GM19463 (cell line): Measurements from ENCODE around the gene FOXO3.
"Not testable (repeated sequence)": the region's sequence is repeated elsewhere in the genome, so short reads cannot be mapped to it uniquely, and the experiment has no call there.

Experiments
- ATAC-seq: cut with Tn5 transposase; IDR thresholded peaks from one replicate; pipeline ENCODE4 v1.9.1; 2021; ENCODE audit warnings: mild to moderate bottlenecking, moderate library complexity; ENCODE audit not compliant: unreplicated experiment

The FOXO3 gene

GRCh38 chr6:108655806-108656651, 95.3 kb downstream of the FOXO3 start:
- no peak for ATAC-seq

- ATAC-seq, result no peak
Observed at GRCh38 chr6:108656836-108657235, 96.1 kb downstream of the FOXO3 start.

GRCh38 chr6:108658174-108658573, 97.5 kb downstream of the FOXO3 start:
- ATAC-seq, result no peak

GRCh38 chr6:108658785-108659184, 98.1 kb downstream of the FOXO3 start:
- ATAC-seq, result not testable (repeated sequence)

- ATAC-seq, result no peak
Observed at GRCh38 chr6:108660251-108660650, 99.5 kb downstream of the FOXO3 start.

GRCh38 chr6:108661430-108661829, 100.7 kb downstream of the FOXO3 start:
- no peak for ATAC-seq

- ATAC-seq, result no peak
Observed at GRCh38 chr6:108661982-108662381, 101.3 kb downstream of the FOXO3 start.

- no peak for ATAC-seq
Observed at GRCh38 chr6:108662702-108663101, 102.0 kb downstream of the FOXO3 start.

GRCh38 chr6:108663494-108664064, 102.9 kb downstream of the FOXO3 start:
- not testable (repeated sequence) for ATAC-seq

- ATAC-seq, result no peak
Observed at GRCh38 chr6:108665495-108666196, 104.9 kb downstream of the FOXO3 start.

GRCh38 chr6:108666656-108667260, 106.0 kb downstream of the FOXO3 start:
- ATAC-seq, result no peak

GRCh38 chr6:108667993-108668392, 107.3 kb downstream of the FOXO3 start:
- no peak for ATAC-seq

GRCh38 chr6:108669673-108670072, 109.0 kb downstream of the FOXO3 start:
- ATAC-seq, result no peak

- ATAC-seq, result no peak
Observed at GRCh38 chr6:108671175-108671574, 110.5 kb downstream of the FOXO3 start.

- ATAC-seq, result no peak
Observed at GRCh38 chr6:108671790-108672189, 111.1 kb downstream of the FOXO3 start.

GRCh38 chr6:108672641-108673040, 111.9 kb downstream of the FOXO3 start:
- ATAC-seq, result no peak

GRCh38 chr6:108673153-108673552, 112.4 kb downstream of the FOXO3 start:
- no peak for ATAC-seq

- ATAC-seq, result no peak
Observed at GRCh38 chr6:108673602-108674001, 112.9 kb downstream of the FOXO3 start.

- no peak for ATAC-seq
Observed at GRCh38 chr6:108675226-108676200, 114.8 kb downstream of the FOXO3 start.

GRCh38 chr6:108676555-108676954, 115.8 kb downstream of the FOXO3 start:
- ATAC-seq, result no peak
